Astrocyte of the cerebellum (primary cell): ENCODE results near the gene GMDS.
"Not testable (repeated sequence)": the region's sequence is repeated elsewhere in the genome, so short reads cannot be mapped to it uniquely, and the experiment has no call there.

Source experiments
- DNase-seq: peaks from one replicate; pipeline ENCODE4 v3.0.0-alpha.2; 2011; ENCODE audit warnings: low read depth
- H3K4me3 ChIP-seq: 2 replicates; pipeline ENCODE4 v1.5.1; 2011; ENCODE audit warnings: mild to moderate bottlenecking, low read depth, low read length, moderate library complexity
- CTCF ChIP-seq: IDR thresholded peaks from 2 replicates; pipeline ENCODE4 v1.5.1; 2012; ENCODE audit warnings: low read length, low read depth, moderate library complexity, mild to moderate bottlenecking; ENCODE audit errors: missing control alignments
- in situ Hi-C: cut with HindIII; loops from 2 replicates; pipeline ENCODE4 v1.10.0; 2017; ENCODE audit warnings: low sequenced_read_pairs

The GMDS gene

GRCh38 chr6:1698527-1698926, 546.9 kb downstream of the GMDS start:
- in situ Hi-C loops, result no loop called here
- DNase-seq, result no peak
- no peak for TF ChIP-seq CTCF
- H3K4me3 ChIP-seq, result no peak overlapping the region

DNA sequence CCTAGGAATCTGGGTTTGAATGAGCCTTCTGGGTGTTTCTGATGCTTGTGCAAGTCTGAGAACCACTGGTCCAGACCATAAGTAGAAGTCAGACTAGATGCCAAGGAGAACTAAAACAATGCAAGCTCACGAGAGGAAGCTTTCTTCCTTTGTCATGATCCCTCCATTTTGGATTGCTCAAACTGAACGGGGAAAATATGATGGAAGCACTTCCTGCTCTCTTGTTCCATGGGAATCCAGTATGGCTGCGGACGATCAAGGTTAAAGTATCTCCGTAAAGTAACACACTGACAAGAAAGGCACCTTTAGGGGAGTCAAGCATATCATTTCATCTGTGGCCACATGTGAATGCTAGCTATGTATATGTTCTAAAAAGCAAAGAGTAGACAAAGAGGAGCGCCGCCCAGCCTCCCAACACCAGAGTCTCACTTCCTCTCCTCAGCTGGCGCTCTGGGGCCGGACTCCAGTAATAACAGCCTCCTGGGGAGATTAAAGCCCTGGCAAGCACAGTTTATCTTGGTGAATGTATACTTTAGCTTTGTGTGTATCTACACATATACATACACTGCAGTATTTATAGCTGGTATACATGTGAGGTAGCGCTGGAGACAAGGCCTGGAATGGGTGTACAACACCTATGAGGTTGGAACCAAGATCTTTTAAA, 547.6 kb downstream of the GMDS start:
- in situ Hi-C loops, result no loop called here
- DNase-seq, result no peak
- TF ChIP-seq CTCF, result no peak
- no peak overlapping the region for H3K4me3 ChIP-seq

- TF ChIP-seq CTCF, result no peak
- DNase-seq, result no peak
- in situ Hi-C loops, result no loop called here
- H3K4me3 ChIP-seq, result no peak overlapping the region
Observed at GRCh38 chr6:1696463-1696850, 548.9 kb downstream of the GMDS start.

GRCh38 chr6:1695546-1696462, 549.6 kb downstream of the GMDS start:
- in situ Hi-C loops, result no loop called here
- no peak overlapping the region for H3K4me3 ChIP-seq
- no peak for DNase-seq
- no peak for TF ChIP-seq CTCF

DNA sequence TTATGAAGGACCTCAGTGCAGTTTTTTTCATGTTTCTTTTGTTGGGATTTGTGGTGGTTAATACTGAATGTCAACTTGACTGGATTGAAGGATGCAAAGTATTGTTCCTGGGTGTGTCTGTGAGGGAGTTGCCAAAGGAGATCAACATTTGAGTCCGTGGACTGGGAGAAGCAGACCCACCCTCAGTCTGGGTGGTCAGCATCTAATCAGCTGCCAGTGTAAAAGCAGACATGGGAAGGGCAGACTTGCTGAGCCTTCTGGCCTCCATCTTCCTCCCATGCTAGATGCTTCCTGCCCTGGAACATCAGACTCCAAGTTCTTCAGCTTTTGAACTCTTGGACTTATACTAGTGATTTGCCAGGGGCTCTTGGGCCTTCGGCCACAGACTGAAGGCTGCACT, 553.6 kb downstream of the GMDS start:
- H3K4me3 ChIP-seq, DNase-seq, in situ Hi-C loops: not testable (repeated sequence)

DNA sequence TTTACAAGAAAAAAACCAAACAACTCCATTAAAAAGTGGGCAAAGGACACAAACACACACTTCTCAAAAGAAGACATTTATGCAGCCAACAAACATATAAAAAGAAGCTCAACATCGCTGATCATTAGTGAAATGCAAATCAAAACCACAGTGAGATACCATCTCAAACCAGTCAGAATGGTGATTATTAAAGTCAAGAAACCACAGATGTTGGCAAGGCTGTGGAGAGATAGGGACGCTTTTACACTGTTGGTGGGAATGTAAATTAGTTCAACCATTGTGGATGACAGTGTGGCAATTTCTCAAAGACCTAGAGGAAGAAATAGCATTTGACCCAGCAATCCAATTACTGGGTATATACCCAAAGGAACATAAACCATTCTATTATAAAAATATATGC, 554.7 kb downstream of the GMDS start:
- H3K4me3 ChIP-seq, in situ Hi-C loops, DNase-seq: not testable (repeated sequence)

DNA sequence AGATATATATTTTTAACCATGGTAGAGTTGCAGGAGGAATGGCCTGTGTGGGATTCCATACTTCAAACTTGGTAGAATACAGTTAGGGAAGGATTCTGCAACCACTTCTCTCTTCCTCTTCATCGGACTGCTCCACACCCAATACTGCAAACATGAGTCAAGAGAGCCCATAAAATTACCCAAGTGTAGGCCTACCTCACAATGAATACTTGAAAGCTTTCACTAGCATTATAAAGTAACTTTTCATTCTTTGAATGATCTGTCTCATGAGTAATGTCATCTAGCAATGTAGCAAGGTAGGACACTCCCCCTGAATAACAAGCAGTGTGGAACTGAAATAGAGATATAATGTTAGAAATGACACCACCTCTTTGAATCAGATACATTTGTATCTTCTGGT, 556.3 kb downstream of the GMDS start:
- TF ChIP-seq CTCF, result no peak
- no peak overlapping the region for H3K4me3 ChIP-seq

More for the DNA sequence above, 556.3 kb downstream of the GMDS start:
- DNase-seq, result no peak
- in situ Hi-C loops, result no loop called here
